Measurements from ENCODE around the gene TICAM1.
"Not testable (repeated sequence)": the region's sequence is repeated elsewhere in the genome, so short reads cannot be mapped to it uniquely, and the experiment has no call there.

GRCh38 chr19:4792866-4793195 lies 38.7 kb downstream of the TICAM1 start:
- TF ChIP-seq ZNF512 (CRISPR knock-in tag; IDR thresholded peaks at IDR 0.05; ENCODE audit: borderline replicate concordance); NFATC4 (CRISPR knock-in tag; IDR thresholded peaks at IDR 0.05); CREM (CRISPR knock-in tag; IDR thresholded peaks at IDR 0.05); ELF4 (CRISPR knock-in tag; IDR thresholded peaks at IDR 0.05; ENCODE audit: low read depth); ZNF281 (CRISPR knock-in tag; IDR thresholded peaks at IDR 0.05); NR3C1 (CRISPR knock-in tag; conservative IDR thresholded peaks at IDR 0.05; ENCODE audit: low read depth); ZBTB43 (CRISPR knock-in tag; IDR thresholded peaks at IDR 0.05); HMGXB4 (CRISPR knock-in tag; IDR thresholded peaks at IDR 0.05): not testable (repeated sequence)
- TF ChIP-seq, protein P1, sequence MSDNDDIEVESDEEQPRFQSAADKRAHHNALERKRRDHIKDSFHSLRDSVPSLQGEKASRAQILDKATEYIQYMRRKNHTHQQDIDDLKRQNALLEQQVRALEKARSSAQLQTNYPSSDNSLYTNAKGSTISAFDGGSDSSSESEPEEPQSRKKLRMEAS (CRISPR knock-in tag; IDR thresholded peaks at IDR 0.05) = not testable (repeated sequence)
- TF ChIP-seq, protein P2, sequence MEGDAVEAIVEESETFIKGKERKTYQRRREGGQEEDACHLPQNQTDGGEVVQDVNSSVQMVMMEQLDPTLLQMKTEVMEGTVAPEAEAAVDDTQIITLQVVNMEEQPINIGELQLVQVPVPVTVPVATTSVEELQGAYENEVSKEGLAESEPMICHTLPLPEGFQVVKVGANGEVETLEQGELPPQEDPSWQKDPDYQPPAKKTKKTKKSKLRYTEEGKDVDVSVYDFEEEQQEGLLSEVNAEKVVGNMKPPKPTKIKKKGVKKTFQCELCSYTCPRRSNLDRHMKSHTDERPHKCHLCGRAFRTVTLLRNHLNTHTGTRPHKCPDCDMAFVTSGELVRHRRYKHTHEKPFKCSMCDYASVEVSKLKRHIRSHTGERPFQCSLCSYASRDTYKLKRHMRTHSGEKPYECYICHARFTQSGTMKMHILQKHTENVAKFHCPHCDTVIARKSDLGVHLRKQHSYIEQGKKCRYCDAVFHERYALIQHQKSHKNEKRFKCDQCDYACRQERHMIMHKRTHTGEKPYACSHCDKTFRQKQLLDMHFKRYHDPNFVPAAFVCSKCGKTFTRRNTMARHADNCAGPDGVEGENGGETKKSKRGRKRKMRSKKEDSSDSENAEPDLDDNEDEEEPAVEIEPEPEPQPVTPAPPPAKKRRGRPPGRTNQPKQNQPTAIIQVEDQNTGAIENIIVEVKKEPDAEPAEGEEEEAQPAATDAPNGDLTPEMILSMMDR (IDR thresholded peaks at IDR 0.05) = not testable (repeated sequence)
